Stimulated activated CD8-positive, alpha-beta memory T cell treated with anti-CD3 and anti-CD28 coated beads, Interleukin-15, amount 100 ng/mL, for 4 hours (primary cell): Measurements from ENCODE around the gene KANK2.
A peak's percentile ranks its signal among the peaks of the same experiment; 100 is the strongest.
"Not testable (repeated sequence)": the region's sequence is repeated elsewhere in the genome, so short reads cannot be mapped to it uniquely, and the experiment has no call there.

Source experiments
- DNase-seq, 2 donors: peaks; one replicate each; pipeline ENCODE4 v3.0.0-alpha.2; 2020; ENCODE audit warnings: low read depth in 2 of 2

KANK2 gene

DNA sequence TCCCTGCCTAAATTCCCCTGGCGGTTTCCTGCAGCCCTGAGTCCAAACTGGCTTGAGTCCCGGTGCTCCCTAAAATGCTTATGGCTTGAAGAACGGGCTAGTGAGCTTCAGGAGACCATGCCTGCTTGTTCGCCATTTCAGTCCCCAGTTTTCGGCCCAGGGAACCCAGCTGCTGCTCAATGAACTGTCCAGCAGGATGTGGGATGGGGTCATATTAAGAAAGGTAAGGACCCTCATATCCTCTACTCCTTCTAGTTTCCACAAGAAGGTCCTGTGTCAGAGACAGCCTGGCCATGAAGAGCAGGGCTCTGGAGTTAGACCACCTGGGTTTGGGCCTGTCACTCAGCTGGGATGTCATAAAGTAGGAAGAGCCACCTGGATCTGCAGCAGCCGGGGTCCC, 24.8 kb downstream of the KANK2 start:
- DNase-seq: no peak

DNA sequence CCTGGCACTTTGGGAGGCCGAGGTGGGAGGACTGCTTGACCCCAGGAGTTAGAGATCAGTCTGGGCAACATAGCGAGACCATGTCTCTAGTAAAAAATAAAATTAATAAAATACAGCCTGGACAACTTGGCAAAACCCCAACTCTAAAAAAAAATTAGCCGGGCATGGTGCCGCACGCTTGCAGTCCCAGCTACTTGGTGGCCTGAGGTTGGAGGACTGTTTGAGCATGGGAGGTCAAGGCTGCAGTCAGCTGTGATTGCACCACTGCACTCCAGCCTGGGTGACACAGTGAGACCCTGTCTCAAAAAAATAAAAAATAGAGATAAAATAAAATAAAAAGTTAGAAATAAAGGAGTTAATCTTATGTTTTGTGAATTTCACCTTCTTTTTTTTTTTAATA, 26.2 kb downstream of the KANK2 start:
- DNase-seq: no peak

DNA sequence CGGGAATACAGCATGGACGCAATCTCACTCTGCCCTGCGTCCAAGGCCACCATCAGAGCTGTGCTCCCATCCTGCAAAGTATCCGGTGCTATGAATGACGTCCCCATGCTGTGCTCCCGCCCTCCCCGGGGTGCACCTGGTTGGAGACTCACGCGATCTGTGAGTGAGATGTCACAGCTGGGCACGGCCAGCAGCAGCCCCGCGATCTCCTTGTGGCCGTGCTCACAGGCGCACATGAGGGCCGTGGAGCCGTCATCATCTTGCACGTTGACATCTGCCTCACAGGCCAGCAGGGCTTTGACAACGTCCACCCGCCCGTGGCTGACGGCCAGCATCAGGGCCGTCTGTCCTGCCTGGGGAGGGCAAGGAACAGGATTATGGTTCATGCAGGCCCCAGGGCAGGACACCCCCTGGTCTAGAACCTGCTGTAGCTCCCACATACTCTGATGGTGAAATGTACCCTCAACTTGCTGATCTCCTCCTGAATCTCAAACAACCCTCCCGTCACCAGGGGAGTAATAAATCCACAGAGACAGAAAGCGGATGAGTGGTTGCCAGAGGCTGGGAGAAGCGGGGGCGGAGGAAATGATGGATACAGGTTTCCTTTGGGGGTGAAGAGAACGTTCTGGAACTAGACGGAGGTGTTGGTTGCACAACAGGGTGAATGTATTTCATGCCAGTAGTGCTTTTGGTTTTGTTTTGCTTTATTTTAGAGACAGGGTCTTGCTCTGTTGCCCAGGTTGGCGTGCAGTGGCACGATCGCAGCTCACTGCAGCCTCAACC, 27.3 kb downstream of the KANK2 start:
- no peak for DNase-seq

DNA sequence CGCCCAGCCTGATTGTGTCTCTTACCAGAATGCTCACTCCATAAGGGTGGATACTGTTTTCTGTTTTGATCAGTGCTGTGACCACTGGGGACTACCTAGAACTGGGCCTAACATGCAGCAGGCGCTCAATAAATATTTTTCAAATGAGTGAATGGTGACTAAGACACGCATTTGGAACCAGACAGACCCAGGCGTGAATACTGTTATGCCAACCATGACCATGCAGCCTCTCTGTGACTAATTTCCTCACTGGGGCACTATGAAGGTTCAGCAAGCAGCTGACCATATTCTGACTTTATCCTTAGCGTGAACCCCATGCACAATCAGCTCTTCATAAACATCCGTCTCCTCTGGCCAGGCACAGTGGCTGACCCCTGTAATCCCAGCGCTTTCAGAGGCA, 28.8 kb downstream of the KANK2 start:
- no peak for DNase-seq

DNA sequence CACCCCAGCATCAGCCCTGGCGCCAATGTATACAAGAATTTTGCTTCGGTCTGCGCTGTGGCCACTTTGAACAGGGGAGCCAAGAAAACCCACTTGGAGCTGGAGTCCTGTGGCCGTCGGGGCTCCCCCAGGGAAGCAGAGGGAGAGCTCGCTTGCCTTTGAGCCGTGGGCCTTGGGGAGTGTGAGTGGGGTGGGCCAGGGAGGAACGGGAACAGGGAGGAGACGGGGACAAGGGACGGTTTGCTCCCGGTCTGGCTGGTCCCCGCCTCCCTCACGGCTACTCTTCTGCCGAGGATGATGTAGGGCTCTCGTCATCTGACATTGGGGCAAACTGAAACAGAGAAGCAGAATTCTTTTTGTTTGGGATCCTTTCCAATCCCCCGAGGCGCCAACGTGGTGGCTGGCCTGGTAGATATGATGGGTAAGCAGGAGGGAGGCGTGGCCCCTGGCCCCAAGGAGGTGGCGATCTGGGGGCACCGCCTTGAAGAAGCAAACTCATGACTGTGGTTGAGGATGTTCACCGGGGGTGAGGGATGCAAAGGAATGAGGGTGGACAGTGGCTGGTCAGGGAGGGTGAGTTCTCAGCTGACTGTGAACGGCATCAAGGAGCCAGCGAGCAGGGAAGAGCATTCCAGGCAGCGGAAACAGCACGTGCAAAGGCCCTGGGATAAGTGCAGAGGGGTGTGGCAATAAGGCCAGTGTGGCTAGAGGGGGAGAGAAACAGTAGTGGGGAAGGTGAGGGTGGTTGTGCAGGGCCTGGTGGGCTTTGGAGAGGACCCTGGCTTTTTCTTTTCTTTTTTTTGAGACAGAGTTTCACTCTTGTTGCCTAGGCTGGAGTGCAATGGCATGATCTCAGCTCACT, 30.8 kb downstream of the KANK2 start:
- no peak for DNase-seq

DNA sequence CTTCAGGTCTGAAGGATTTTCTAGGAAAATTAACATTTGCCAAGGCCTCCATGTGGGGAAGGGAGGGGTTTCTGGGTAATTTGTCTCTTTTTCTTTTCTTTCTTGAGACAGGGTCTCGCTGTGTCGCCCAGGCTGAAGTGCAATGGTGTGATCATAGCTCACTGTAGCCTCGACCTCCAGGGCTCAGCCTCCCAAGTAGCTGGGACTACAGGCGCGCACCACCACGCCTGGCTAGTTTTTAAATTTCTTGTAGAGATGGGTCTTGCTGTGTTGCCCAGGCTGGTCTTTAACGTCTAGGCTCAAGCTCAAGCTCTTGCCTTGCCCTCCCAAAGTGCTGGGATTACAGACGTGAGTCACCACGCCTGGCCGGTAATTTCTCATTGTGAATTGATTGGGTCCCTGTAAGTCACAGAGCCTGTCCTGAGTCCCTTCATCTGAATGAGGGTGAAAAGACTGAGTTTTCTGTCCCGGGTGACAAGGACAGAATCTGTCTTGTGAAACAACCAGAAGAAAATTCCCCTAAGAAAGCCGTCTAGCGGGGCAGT, 31.8 kb downstream of the KANK2 start:
- DNase-seq: no peak

DNA sequence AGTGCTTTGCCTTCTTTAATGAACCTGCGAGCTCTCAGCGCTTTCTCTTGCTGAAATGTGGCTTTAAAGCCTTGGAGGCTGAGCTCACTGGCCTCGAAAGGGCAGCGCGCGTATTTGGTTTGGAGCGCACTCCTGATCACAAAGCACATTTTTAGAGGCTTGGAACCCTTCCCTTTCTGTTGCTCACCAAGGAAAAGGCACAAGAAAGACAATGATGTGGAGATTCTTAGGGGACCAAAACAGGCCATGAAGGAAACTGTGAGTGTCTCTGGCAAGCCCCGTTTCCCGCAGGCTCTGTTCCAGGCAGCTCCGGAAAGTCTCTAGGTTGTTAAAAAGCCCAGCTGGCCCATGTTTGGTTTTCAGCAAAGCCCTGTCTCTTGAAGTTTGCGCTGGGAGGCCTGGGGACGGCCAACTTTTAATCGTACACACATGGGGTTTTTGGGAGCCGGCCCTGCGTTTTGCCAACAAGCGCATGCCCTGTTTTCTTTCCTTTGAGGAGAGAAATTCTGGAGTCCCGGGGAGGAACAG, 32.4 kb downstream of the KANK2 start:
- DNase-seq: no peak

DNA sequence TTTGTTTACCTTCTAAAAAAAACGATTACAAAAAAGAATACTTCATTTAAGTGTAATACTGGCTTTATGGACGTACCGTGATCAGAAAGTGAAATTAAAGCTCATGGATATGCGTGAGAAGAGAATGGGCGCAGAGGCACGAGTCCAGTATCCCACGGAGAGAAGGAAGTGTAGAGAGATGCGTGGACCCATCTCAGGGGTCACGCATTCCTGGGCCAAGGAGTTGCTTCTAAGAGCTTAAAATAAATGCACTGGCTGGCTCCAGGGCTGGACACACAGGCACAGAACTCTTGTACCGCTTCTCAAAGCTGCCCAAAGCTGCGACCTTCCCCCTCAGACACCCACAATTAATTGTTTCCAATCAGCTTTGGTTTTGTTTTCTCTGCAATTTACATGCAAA, 33.0 kb downstream of the KANK2 start:
- DNase-seq: no peak

DNA sequence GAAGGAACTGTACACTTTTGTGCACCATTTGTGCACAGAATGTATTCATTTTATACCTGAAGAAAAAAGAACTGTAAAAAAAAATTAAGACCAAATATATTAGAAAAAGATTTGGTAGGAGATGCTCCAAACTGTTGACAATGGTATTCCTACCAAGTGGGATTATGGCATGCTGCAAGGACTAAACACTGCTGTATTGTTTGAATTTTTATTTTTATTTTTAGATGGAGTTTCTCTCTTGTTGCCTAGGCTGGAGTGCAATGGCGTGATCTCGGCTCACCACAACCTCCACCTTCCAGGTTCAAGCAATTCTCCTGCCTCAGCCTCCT, 36.9 kb downstream of the KANK2 start:
- not testable (repeated sequence) for DNase-seq

DNA sequence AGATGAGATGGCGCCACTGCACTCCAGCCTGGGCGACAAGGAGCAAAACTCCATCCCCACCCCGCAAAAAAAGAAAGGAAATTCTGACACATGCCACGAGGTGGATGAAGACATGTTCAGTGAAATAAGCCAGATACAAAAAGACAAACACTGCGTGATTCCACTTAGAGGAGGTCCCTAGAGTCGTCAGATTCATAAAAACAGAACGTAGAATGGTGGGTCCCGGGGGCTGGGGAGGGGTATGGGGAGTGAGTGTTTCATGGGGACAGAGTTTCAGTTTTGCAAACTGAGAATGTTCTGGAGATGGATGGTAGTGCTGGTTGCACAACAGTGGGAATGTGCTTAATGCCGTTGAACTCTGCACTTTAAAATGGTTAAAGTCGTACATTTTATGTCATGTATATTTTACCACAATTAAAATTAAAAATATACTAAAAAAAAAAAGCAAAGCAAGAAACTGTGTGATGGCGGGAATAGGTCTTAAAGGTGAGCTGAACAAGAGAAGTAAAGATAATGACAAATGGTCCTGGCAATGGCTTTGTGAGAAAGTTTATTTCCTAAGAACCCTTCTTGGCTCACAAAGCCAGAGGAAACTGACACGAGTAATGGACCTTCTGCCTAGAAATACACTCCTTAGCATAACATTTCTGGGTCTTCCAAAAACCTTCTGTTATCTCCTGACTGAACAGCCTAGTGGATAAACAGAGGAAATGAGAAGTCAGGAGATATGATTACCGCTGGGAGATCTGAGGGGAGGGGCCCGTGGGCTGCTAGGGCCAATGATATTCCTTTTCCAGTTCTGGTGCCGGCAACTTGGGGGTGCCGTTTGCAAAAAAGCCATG, 37.5 kb downstream of the KANK2 start:
- DNase-seq: no peak

DNA sequence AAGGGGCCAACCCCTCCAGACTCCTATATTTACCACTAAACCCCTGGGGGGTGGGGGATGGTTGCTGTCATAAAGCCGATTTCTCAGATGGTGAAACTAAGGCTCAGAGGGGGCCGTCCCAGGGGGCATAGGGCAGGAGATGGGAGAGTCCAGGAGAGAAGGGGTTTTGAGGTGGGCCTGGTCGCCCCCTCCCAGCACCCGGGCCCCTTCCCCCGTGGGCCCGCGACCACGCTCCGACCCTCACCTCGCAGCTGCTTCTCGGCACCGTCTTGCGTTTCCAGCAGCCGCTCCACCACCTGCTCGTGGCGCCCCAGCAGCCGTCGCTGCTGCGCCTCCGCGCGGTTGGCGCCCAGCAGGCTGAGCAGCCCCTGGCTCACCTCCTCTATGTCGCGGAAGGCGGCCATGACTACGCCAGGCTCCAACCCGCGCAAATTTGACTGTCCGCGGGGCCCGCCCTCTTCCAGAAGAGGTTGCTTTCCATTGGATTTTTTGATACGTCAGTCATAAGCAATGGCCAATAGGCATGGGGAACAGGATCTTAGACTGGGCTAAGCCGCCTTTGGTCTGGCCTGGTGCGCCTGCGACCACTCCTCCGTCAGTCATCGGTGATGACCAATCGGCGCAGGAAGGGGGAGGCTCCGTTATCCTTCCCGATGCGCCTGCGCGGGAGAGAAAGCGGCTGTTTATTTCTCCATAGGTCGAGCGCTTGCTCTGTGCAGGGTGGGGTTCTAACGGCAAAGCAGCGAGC, 41.8 kb downstream of the KANK2 start, which contains the start of gene SPC24:
SPC24 (minus strand) TSS at position 410 of the 748 bp plus-strand sequence; CDS start at position 404, 6 bp downstream.
- DNase-seq: peak; percentile 71 to 81

DNA sequence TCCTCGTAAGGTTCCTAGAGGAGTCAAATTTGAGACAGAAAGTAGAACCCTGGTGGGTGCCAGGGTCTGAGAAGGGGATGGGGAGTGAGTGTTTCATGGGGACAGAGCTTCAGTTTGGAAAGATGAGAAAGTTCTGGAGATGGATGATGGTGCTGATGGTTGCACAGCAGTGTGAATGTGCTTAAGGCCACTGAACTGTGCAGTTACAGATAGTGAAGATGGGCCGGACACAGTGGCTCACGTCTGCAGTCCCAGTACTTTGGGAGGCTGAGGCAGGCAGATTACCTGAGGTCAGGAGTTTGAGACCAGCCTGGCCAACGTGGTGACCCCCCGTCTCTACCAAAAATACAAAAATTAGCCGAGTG, 42.7 kb downstream of the KANK2 start:
- DNase-seq: no peak

DNA sequence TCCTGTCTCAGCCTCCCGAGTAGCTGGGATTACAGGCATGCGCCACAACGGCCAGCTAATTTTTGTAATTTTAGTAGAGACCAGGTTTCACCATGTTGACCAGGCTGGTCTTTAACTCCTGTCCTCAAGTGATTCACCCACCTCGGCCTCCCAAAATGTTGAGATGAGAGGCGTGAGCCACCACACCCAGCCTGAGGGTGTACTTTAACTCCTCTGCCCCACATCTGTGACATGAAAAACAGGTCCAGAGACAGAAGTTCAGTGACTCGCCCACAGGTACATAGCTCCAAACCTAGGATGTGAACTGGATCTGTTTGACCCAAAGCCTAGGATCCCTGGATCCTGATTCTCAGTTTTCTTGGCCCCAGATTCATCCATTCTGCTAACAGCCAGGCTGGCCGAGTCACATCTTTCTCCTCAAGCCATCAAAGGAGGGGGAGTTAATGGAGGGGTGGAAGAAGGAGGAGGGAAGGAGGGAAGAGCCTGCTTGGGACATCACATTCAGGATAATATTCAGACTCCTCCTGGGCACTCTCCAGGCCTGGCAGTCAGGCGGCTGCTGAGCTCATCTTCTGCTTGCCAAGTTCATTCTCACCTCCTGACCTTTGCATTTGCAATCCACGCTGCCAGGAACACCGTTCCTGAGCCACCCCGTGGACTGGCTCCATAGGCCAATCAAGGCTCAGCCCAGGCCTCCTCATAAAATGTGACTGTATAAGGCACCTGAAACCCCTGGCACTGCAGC, 44.9 kb downstream of the KANK2 start:
- DNase-seq: no peak

DNA sequence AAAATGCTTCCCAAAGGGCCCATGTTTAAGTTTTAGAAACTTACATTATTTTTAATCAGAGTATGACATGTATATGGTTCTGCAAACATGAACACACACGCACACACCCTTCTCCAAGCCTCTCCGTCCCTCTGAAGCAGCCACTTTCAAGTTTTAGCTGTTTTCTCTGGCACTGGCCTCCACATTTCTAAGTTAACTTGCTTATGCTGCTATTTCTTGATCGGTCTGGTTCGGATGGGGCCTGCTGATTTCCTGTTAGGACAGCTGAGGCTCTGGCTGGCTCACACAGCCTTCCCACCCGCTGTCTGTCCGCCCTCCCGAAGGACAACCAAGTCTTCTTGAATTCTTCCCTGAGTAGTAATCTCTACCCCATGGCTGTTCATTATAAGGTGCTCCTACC, 46.2 kb downstream of the KANK2 start:
- DNase-seq: no peak

DNA sequence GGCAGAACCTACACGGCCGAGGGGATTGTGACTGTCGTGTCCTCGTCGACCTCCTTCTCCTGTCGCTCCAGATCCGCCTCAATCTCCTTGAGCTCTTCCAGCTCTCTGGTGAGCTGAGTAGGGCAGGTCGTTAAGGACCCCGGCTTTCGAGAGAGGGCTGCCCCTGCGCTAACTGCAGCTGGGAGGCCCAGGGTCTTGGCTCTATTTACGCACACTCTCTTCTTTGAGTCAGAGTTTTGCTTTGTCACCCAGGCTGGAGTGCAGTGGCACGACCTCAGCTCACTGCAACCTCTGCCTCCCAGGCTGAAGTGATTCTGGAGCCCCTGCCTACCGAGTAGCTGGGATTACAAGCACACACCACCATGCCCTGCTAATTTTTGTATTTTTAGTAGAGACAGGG, 49.3 kb downstream of the KANK2 start:
- no peak for DNase-seq

DNA sequence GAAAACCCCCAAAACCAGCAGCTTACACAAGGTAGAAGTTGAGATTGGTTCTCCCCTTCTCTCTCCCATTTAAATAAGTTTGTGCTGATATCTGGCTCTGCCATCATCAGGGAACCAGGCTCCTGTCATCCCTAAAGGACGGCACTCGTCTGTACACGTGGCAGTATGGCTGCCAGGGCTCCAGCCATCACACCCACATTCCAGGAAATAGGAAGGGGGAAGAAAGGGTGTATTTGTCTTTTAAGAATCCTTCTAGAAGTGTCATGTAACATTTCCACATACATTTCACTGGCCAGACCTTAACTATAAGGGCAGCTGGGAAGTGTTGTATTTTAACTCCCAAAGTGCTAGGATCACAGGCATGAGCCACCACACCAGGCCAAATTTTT, 51.8 kb downstream of the KANK2 start:
- no peak for DNase-seq

DNA sequence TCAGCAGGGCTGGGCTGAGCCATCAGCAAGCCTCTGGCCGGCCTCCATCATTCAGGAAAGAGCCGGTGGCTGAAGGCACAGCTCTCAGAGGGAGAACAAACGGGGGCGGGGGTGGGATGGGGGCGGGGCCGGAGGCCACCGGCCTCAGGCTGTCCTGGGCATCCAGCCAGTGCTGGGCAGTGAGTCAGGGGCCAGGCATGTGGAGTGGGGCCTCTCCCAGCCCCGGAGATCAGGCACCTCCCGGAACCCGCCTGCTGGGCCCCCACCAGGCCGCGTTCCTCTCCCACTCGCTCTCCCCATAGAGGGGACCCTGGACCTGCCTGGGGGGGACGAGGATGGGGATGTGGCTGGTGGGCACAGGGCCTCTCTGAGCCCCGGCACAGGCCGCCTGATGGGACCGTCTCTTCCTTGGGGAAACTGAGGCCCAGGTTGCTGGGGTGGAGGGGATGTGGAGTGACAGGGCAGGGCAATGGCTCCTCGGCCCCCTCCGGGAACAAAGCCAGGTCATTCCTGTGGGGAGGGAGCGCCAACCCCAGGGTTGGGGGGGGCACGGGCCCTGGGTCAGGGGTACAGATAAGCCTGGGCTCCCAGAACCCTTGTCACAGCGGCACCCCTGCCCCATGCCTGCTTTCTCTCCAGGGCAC, 54.7 kb downstream of the KANK2 start:
- DNase-seq: no peak

DNA sequence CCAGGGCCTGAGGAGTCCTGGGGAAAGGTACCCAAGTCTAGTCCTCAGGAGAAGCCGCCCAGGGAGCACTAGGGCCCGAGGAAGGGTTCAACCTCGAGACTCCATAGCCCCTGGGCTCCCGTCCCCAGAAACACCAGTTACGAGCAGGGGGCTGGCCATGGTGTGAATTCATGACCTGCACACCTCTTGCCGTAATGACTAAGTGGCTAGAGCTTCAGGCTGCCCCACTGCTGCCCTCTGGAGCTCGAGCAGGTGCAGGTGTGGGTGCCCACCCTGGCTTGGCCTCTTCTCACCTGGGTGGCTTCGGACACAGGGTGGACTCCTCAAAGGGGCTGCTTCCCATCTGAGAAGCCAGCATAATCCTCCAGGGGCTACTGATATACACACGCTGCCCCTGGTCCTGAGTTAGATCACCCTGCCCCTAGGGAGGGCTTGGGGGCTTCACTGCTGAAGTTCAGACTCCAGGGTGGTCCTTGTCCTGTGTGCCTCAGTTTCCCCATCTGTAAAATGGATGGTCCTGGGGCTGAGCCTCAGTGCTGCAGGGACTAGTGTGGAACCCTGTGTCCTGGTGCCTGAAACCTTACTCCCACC, 55.3 kb downstream of the KANK2 start:
- DNase-seq: no peak

DNA sequence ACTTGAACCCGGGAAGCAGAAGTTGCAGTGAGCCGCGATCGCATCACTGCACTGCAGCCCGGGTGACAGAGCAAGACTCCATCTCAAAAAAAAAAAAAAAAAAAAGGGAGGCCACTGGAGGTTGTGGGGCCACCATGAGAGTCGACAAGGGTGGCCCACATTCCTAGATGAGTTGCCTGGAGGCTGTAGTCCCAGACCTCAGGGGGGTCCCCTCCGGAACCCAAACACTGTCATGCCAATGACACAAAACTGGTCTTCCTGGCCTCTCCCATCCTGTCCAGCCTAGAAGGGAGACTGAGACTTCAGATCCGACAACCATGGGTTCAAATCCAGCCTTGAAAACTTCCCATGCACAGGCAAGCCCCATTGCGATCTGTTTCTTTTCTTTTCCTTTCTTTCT, 56.4 kb downstream of the KANK2 start:
- no peak for DNase-seq
